ENCODE data around the gene URB2. TPM values are rescaled to one million over a fixed set of nuclear protein-coding genes. Genes with fewer than 3 reads are reported as not detected.

URB2 gene
- total RNA-seq, 1 experiment from 2014 or later: 53.2 TPM

DNA sequence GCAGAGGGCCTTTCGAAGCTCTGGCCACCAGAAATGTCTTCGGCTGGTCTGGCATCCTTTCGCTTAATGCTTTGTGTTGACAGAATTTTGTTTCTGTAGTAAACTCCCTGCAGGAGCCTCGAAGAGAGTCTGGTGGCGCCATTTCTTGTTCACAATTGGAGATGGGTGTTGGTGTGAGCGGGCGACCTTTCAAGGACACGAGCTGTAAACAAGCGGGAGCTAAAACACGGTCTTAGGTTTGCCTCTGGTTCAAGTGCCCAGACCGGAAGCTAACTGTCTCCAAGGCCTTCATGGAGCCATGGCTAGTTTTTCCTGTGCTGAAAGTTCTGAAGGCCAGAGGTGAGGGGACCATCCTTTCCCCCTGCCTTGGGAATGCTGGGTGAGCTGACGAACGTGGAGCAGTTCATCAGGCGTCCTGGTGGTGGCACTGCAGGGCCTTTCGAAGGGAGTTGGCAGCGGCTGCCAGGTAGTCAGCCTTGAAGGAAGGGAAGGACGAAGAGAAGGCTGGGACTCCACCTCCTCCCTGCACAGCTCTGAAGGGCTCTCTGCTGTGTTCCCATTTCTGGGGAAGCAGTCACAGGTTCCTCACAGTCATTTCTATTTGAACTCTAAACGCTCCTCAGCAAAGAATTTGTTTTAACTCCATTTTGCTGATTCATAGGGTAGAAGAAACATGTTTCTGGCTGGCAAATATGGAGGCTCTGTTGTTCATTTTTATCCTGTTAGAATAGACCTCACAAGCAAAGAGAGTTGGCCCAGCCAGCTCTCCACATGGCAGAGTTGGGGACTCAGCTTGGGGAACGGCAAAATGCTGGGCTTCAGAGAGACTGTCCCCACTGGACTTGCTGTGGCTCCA, 35.2 kb downstream of the URB2 start:
- Histone ChIP-seq H3K79me1 (ENCODE audit: insufficient read depth, low read depth, low read length, poor library complexity, severe bottlenecking) (no peaks in the 10 kb centered on the region), H3K56ac (ENCODE audit: insufficient read length, low read depth, low read length) (no peak overlapping the region), H3K23me2 (ENCODE audit: insufficient read length, low read depth, low read length, poor library complexity, severe bottlenecking) (no peaks in the 10 kb centered on the region), H2AK5ac (ENCODE audit: insufficient read length, low read length) (no peak overlapping the region), H2BK15ac (ENCODE audit: low read depth, low read length) (no peak overlapping the region), H2BK5ac (ENCODE audit: insufficient read length, low read length) (no peak overlapping the region), H3T11ph (ENCODE audit: low read length) (no peak overlapping the region), H2BK120ac (ENCODE audit: low read depth, low read length, poor library complexity, severe bottlenecking) (no peak overlapping the region), H3K4me2 (ENCODE audit: insufficient read depth, insufficient read length, low read length) (no peak overlapping the region), H2BK20ac (ENCODE audit: low read depth, low read length, poor library complexity, severe bottlenecking) (no peak overlapping the region), H4K5ac (ENCODE audit: insufficient read length, low read depth, low read length) (no peak overlapping the region), H4K20me1 (ENCODE audit: control insufficient read depth, insufficient read depth, insufficient read length) (no peaks in the 10 kb centered on the region), H3K23ac (ENCODE audit: insufficient read length, low read depth, low read length) (no peak overlapping the region), H3K18ac (ENCODE audit: insufficient read length, low read depth, low read length) (no peak overlapping the region), H3K4ac (ENCODE audit: low read depth, low read length) (no peak overlapping the region), H3K27me3 (ENCODE audit: insufficient read depth, low read length) (no peaks in the 10 kb centered on the region), H3K14ac (ENCODE audit: insufficient read depth, low read length) (no peak overlapping the region), H3K9me3 (ENCODE audit: control insufficient read depth, low read depth, low read length) (no peaks in the 10 kb centered on the region), H3K9ac (ENCODE audit: extremely low read depth, insufficient read length, low read length) (no peak overlapping the region), H4K91ac (ENCODE audit: insufficient read length, low read depth, low read length) (no peak overlapping the region), H3K27ac (ENCODE audit: insufficient read length, low read depth, low read length) (no peak overlapping the region), H3K4me1 (ENCODE audit: insufficient read depth, low read length) (no peaks in the 10 kb centered on the region), H3K79me2 (ENCODE audit: insufficient read depth, low read length) (no peaks in the 10 kb centered on the region), H4K8ac (replicated peaks; ENCODE audit: insufficient read length, low read depth, low read length) (no peak overlapping the region), H2AFZ (ENCODE audit: low read length) (no peak overlapping the region), H2BK12ac (ENCODE audit: insufficient read length, low read depth, low read length) (no peak overlapping the region)
- H3K4me1 Mint-ChIP-seq: peaks cover 6 to 8% of the 10 kb centered on the region in 2 experiments; a peak in 3 of 4 replicates
- no peaks in the 10 kb centered on the region for H3K9me3 Mint-ChIP-seq
- H3K27ac Mint-ChIP-seq: peak overlapping the region in 2 of 3 experiments; percentile 61 to 72; a peak in 4 of 7 replicates
- TF ChIP-seq, protein P1, sequence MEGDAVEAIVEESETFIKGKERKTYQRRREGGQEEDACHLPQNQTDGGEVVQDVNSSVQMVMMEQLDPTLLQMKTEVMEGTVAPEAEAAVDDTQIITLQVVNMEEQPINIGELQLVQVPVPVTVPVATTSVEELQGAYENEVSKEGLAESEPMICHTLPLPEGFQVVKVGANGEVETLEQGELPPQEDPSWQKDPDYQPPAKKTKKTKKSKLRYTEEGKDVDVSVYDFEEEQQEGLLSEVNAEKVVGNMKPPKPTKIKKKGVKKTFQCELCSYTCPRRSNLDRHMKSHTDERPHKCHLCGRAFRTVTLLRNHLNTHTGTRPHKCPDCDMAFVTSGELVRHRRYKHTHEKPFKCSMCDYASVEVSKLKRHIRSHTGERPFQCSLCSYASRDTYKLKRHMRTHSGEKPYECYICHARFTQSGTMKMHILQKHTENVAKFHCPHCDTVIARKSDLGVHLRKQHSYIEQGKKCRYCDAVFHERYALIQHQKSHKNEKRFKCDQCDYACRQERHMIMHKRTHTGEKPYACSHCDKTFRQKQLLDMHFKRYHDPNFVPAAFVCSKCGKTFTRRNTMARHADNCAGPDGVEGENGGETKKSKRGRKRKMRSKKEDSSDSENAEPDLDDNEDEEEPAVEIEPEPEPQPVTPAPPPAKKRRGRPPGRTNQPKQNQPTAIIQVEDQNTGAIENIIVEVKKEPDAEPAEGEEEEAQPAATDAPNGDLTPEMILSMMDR (conservative IDR thresholded peaks at IDR 0.05): peak; percentile 94
- WGBS (ENCODE audit: extremely low coverage, insufficient read length, low lambda C conversion rate): no CpG with 5 or more reads among the region's 19 CpGs
- H3K4me3 Mint-ChIP-seq: no peak overlapping the region
- H3K36me3 Mint-ChIP-seq (ENCODE audit: insufficient read depth in 1 of 3, low read depth in 3 of 3): peaks cover 16 to 33% (median 28%) of the 10 kb centered on the region in 3 experiments; a peak in 6 of 7 replicates
- no peaks in the 10 kb centered on the region for H3K27me3 Mint-ChIP-seq (ENCODE audit: low read depth)
- DNase-seq: peak; percentile 88

Data from H9 (cell line).